Measurements from ENCODE around the gene PYGO2. TPM values are rescaled to one million over a fixed set of nuclear protein-coding genes. Genes with fewer than 3 reads are reported as not detected.

The PYGO2 gene
- polyA plus RNA-seq (2013) = 22.9 TPM

- WGBS (ENCODE audit: insufficient coverage) = under 1% methylated on average over 75 of the region's 93 CpGs
- DNase-seq = peak; percentile 79 to 93 (median 89)
- CTCF ChIA-PET = interaction anchor here (1.0 to 2.1 kb wide), 16 partner anchors 10 to 99 kb away, joined by 3 to 17 read pairs (median 4); partner anchors contain the start of genes LENEP, SHC1 and ZBTB7B
- Histone ChIP-seq H3K4me1 (ENCODE audit: control extremely low read depth in 1 of 4, control insufficient read depth in 4 of 4, insufficient read depth in 4 of 4, low read length in 3 of 4) (peaks cover 14 to 41% (median 37%) of the 10 kb centered on the region in 4 experiments), H3K36me3 (ENCODE audit: control insufficient read depth in 4 of 4, insufficient read depth in 4 of 4, low read length in 3 of 4) (peaks cover 2 to 52% (median 42%) of the 10 kb centered on the region in 4 experiments), H3K27ac (ENCODE audit: insufficient read depth in 1 of 2, low read depth in 1 of 2, low read length in 2 of 2, poor library complexity in 1 of 2, severe bottlenecking in 2 of 2) (peak within 1 kb of the TSS; percentile 89 to 97), H3K4me3 (ENCODE audit: control insufficient read depth in 1 of 7, extremely low read depth in 1 of 7, insufficient read depth in 4 of 7, low read depth in 2 of 7, low read length in 6 of 7) (peak within 1 kb of the TSS; percentile 74 to 97 (median 84)), H3K27me3 (replicated peaks in 2 of 5; ENCODE audit: control insufficient read depth in 4 of 5, insufficient read depth in 5 of 5, low read length in 4 of 5) (no peaks in the 10 kb centered on the region), H3K9me3 (ENCODE audit: control extremely low read depth in 1 of 5, control insufficient read depth in 4 of 5, insufficient read depth in 2 of 5, low read depth in 1 of 5, low read length in 4 of 5) (no peaks in the 10 kb centered on the region)
- POLR2A ChIA-PET = interaction anchor here (0.5 to 1.8 kb wide), 13 partner anchors 8 to 1372 kb away, joined by 3 to 7 read pairs (median 4); partner anchors contain the start of genes CKS1B, PMVK and SHC1
These were observed at the start of gene PYGO2 for GRCh38 chr1:154961207-154962155. TSS of gene PYGO2 (minus strand) at chr1:154961782. CDS start at chr1:154961576, 206 bp downstream.

- CTCF ChIA-PET = interaction anchor here (0.6 to 12.4 kb wide), 5 partner anchors 10 to 48 kb away, joined by 3 to 233 read pairs (median 3); partner anchors contain the start of genes LENEP and ZBTB7B
- Histone ChIP-seq H3K4me1 (ENCODE audit: control extremely low read depth in 1 of 4, control insufficient read depth in 4 of 4, insufficient read depth in 4 of 4, low read length in 3 of 4) (peaks cover 3 to 91% (median 79%) of the 10 kb centered on the region in 4 experiments), H3K36me3 (ENCODE audit: control insufficient read depth in 4 of 4, insufficient read depth in 4 of 4, low read length in 3 of 4) (peaks cover 0 to 19% (median 2%) of the 10 kb centered on the region in 4 experiments), H3K9me3 (ENCODE audit: control extremely low read depth in 1 of 5, control insufficient read depth in 4 of 5, insufficient read depth in 2 of 5, low read depth in 1 of 5, low read length in 4 of 5) (no peaks in the 10 kb centered on the region), H3K4me3 (ENCODE audit: control insufficient read depth in 1 of 7, extremely low read depth in 1 of 7, insufficient read depth in 4 of 7, low read depth in 2 of 7, low read length in 6 of 7) (no peak overlapping the region), H3K27ac (ENCODE audit: insufficient read depth in 1 of 2, low read depth in 1 of 2, low read length in 2 of 2, poor library complexity in 1 of 2, severe bottlenecking in 2 of 2) (no peak overlapping the region), H3K27me3 (replicated peaks in 2 of 5; ENCODE audit: control insufficient read depth in 4 of 5, insufficient read depth in 5 of 5, low read length in 4 of 5) (no peaks in the 10 kb centered on the region)
- no peak for DNase-seq
- WGBS (ENCODE audit: insufficient coverage) = 93% methylated on average over 5 of the region's 5 CpGs
- POLR2A ChIA-PET = no interaction called here
These were observed 49.4 kb upstream of the PYGO2 start for GRCh38 chr1:155011004-155011416.

GRCh38 chr1:155010211-155010918 is 48.8 kb upstream of the PYGO2 start:
- 20% methylated on average over 2 of the region's 11 CpGs for WGBS (ENCODE audit: insufficient coverage)
- Histone ChIP-seq H3K36me3 (ENCODE audit: control insufficient read depth in 4 of 4, insufficient read depth in 4 of 4, low read length in 3 of 4) (peaks cover 0 to 13% (median 1%) of the 10 kb centered on the region in 4 experiments), H3K27me3 (replicated peaks in 2 of 5; ENCODE audit: control insufficient read depth in 4 of 5, insufficient read depth in 5 of 5, low read length in 4 of 5) (no peaks in the 10 kb centered on the region), H3K27ac (ENCODE audit: insufficient read depth in 1 of 2, low read depth in 1 of 2, low read length in 2 of 2, poor library complexity in 1 of 2, severe bottlenecking in 2 of 2) (no peak overlapping the region), H3K9me3 (ENCODE audit: control extremely low read depth in 1 of 5, control insufficient read depth in 4 of 5, insufficient read depth in 2 of 5, low read depth in 1 of 5, low read length in 4 of 5) (no peaks in the 10 kb centered on the region), H3K4me1 (ENCODE audit: control extremely low read depth in 1 of 4, control insufficient read depth in 4 of 4, insufficient read depth in 4 of 4, low read length in 3 of 4) (peaks cover 3 to 92% (median 81%) of the 10 kb centered on the region in 4 experiments), H3K4me3 (ENCODE audit: control insufficient read depth in 1 of 7, extremely low read depth in 1 of 7, insufficient read depth in 4 of 7, low read depth in 2 of 7, low read length in 6 of 7) (peak overlapping the region in 3 of 7 experiments; percentile 13 to 30 (median 19))
- no peak for DNase-seq
- CTCF ChIA-PET = interaction anchor here (0.6 to 1.2 kb wide), 3 partner anchors 10 to 22 kb away, joined by 3 to 4 read pairs (median 4); no protein-coding TSS in a partner anchor
- POLR2A ChIA-PET = no interaction called here

- no peak overlapping the region for H3K27ac ChIP-seq (ENCODE audit: insufficient read depth in 1 of 2, low read depth in 1 of 2, low read length in 2 of 2, poor library complexity in 1 of 2, severe bottlenecking in 2 of 2)
- 100% methylated on average over 4 of the region's 5 CpGs for WGBS (ENCODE audit: insufficient coverage)
- no peaks in the 10 kb centered on the region for H3K9me3 ChIP-seq (ENCODE audit: control extremely low read depth in 1 of 5, control insufficient read depth in 4 of 5, insufficient read depth in 2 of 5, low read depth in 1 of 5, low read length in 4 of 5)
- CTCF ChIA-PET = interaction anchor here (1.2 to 4.2 kb wide), 3 partner anchors 7 to 21 kb away, joined by 4 to 33 read pairs (median 15); no protein-coding TSS in a partner anchor
- H3K36me3 ChIP-seq (ENCODE audit: control insufficient read depth in 4 of 4, insufficient read depth in 4 of 4, low read length in 3 of 4) = peaks cover 0 to 7% (median 0%) of the 10 kb centered on the region in 4 experiments
- H3K4me1 ChIP-seq (ENCODE audit: control extremely low read depth in 1 of 4, control insufficient read depth in 4 of 4, insufficient read depth in 4 of 4, low read length in 3 of 4) = peaks cover 5 to 95% (median 87%) of the 10 kb centered on the region in 4 experiments
- H3K27me3 ChIP-seq (replicated peaks in 2 of 5; ENCODE audit: control insufficient read depth in 4 of 5, insufficient read depth in 5 of 5, low read length in 4 of 5) = no peaks in the 10 kb centered on the region
- POLR2A ChIA-PET = no interaction called here
- H3K4me3 ChIP-seq (ENCODE audit: control insufficient read depth in 1 of 7, extremely low read depth in 1 of 7, insufficient read depth in 4 of 7, low read depth in 2 of 7, low read length in 6 of 7) = peak overlapping the region in 1 of 7 experiments; percentile 30
- no peak for DNase-seq
These were observed 48.2 kb upstream of the PYGO2 start for GRCh38 chr1:155009742-155010141.

GRCh38 chr1:155009221-155009711 is 47.7 kb upstream of the PYGO2 start:
- no peaks in the 10 kb centered on the region for H3K9me3 ChIP-seq (ENCODE audit: control extremely low read depth in 1 of 5, control insufficient read depth in 4 of 5, insufficient read depth in 2 of 5, low read depth in 1 of 5, low read length in 4 of 5)
- no peak for DNase-seq
- ChIA-PET CTCF (interaction anchor here (1.3 to 4.2 kb wide), 3 partner anchors 8 to 42 kb away, joined by 4 to 33 read pairs (median 15); partner anchors contain the start of gene ADAM15), POLR2A (no interaction called here)
- no peaks in the 10 kb centered on the region for H3K27me3 ChIP-seq (replicated peaks in 2 of 5; ENCODE audit: control insufficient read depth in 4 of 5, insufficient read depth in 5 of 5, low read length in 4 of 5)
- WGBS (ENCODE audit: insufficient coverage) = 97% methylated on average over 9 of the region's 12 CpGs
- no peak overlapping the region for H3K27ac ChIP-seq (ENCODE audit: insufficient read depth in 1 of 2, low read depth in 1 of 2, low read length in 2 of 2, poor library complexity in 1 of 2, severe bottlenecking in 2 of 2)
- peaks cover 9 to 97% (median 87%) of the 10 kb centered on the region in 4 experiments for H3K4me1 ChIP-seq (ENCODE audit: control extremely low read depth in 1 of 4, control insufficient read depth in 4 of 4, insufficient read depth in 4 of 4, low read length in 3 of 4)
- H3K4me3 ChIP-seq (ENCODE audit: control insufficient read depth in 1 of 7, extremely low read depth in 1 of 7, insufficient read depth in 4 of 7, low read depth in 2 of 7, low read length in 6 of 7) = no peak overlapping the region
- H3K36me3 ChIP-seq (ENCODE audit: control insufficient read depth in 4 of 4, insufficient read depth in 4 of 4, low read length in 3 of 4) = peaks cover 0 to 3% (median 0%) of the 10 kb centered on the region in 4 experiments

All from common myeloid progenitor, CD34-positive (primary cell).